HG02870 (cell line): Measurements from ENCODE around the gene CACNA1H.

Experiments used
- ATAC-seq: cut with Tn5 transposase; IDR thresholded peaks from one replicate; pipeline ENCODE4 v1.9.1; 2021; ENCODE audit warnings: mild to moderate bottlenecking, moderate library complexity; ENCODE audit not compliant: unreplicated experiment

CACNA1H gene

DNA sequence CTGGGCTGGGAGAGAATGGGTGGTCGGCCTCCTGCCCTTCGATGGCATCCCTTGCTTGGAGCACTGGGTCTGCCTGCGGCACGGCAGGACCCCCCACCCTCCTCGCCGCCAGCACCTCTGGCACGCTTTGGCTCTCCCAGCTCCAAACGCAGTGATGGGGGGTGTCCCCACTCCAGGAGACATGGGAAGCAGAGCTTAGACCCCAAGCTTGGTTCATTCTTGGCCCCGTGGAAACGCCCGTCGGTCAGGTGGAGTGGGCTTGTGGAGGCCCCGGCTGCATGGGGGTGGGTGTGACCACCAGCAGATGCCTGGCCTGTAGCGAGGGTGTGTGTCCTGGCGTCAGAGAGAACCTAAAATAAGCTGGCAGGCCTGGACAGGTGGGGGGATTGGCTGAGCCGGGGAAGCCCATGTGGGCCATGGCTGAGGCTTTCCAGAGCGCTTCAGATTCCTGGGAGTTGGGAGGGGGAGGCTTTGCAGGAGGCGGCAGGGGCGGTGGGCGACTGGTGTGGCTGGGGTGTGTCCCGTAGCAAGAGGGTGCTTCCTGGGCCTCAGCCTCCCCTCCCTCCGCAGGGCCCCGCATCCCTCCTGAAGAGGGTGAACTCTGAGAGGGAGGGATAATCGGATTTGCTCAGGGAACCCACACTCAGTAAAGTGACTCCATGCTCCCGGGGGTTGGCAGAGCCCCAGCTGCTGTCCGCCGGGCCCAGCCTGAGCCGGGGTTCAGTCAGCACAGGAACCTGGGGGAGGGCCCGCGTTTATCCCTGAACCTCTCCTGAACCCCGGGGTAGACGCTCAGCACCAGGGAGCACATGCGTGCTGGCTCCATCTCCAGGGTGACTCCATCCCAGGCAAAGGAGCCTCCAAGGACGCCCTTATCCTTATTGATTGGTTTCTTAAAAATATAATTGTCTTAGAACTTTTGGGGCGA is 3.4 kb downstream of the CACNA1H start:
- ATAC-seq, result no peak

DNA sequence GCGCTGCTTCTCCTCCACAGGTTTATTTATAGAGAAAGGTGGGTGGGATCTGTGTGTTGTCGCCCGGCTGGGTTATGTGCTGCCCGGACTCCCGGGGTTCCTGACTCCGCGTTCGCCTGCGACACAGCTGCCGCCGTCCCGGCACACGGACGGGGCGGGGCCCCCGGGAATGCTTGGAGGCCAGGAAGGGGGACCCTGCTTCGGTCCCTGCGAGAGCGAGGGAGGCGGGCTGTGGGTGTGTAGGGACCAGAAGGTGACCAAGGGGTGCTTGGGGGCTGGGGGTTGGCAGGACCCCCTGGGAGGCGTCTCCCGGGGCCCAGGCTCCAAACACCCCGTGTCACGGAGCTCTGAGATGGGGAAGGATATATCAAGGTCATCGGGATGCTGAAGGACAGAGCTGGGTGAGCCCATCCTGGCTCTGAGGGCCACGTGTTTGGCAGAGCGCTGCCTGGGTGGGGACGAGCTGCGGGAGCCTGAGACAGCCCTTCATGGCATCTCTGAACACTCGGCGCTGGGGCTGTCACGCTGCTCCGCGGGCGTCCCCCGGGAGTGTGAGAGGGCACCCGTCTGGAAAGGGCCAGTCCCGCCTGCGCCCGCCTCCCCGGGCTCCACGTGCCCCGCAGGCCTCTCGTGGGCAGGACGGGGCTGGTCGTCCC is 4.2 kb downstream of the CACNA1H start:
- no peak for ATAC-seq

DNA sequence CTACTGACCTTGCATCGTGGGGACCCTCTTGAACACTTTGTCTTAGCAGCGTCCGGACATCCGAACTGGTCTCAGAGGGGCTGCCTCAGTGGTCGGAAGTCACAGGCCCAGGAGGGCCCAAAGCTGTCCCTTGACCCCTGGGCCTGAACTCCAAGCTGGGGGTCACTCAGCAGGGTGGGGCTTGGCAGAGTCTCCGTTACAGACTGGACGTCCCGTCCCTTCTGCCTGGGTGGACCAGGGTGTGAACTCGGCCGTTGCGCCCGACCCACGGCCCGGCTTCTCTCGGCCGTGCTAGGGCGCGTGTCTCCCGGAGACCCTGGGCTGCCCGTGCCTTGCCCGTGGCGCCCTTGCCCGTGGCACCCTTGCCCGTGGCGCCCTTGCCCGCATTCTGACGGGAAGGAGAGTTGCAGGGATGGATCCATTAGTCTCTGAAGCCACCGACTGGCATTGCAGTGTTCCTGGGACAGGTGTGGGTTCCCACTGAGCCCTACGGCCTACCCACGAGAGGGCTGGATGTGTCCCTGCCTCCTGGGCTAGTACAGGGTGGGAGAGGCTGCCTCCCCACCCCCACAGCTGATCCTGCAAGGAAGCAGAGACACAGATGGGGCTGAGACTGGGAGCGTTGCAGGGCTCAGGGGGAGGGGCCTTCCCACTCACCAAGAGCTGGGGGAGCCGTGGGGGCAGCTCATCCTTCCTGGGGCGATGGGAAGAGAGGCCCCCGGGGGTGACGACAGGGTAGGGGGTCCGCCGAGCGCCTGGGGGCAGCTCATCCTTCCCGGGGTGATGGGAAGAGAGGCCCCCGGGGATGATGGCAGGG is 4.9 kb downstream of the CACNA1H start:
- no peak for ATAC-seq

DNA sequence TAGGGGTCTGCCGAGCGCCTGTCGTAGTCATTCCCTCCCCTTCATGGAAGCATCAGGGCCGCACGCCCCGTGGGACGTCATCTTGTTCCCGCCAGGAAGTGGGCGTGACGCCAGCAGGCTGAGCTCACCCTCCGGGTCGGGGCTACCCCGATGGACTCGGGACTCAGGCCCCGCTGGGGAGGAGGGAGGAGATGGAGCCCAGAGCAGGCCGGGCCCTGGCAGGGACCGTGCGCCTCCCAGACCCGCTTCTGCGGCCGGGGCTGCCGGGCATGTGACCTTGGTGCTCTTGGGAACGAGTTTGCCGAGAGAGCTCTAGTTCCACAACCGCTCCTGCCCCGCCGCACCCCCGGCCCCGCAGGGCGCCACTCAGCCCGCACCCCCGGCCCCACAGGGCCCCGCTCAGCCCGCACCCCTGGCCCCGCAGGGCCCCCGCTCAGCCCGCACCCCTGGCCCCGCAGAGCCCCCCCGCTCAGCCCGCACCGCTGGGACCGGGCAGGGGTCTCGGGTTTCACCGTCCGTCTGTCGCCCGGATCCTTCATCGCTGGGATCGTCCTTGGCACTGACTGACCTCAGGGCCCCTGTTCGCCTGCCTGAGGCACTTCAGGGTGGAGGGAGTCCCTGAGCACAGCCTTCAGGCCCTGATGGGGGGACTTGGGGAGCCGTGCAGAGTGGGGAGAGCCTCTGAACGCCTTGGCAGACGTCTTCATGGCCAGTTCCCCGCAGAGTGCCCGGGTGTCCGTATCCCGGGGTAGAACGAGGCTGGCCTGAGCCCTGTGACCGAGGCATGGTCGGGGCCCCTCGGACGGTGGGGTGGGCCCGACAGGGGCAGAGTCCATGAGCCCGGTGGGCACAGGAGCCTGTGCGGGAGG is 5.8 kb downstream of the CACNA1H start:
- ATAC-seq, result no peak

DNA sequence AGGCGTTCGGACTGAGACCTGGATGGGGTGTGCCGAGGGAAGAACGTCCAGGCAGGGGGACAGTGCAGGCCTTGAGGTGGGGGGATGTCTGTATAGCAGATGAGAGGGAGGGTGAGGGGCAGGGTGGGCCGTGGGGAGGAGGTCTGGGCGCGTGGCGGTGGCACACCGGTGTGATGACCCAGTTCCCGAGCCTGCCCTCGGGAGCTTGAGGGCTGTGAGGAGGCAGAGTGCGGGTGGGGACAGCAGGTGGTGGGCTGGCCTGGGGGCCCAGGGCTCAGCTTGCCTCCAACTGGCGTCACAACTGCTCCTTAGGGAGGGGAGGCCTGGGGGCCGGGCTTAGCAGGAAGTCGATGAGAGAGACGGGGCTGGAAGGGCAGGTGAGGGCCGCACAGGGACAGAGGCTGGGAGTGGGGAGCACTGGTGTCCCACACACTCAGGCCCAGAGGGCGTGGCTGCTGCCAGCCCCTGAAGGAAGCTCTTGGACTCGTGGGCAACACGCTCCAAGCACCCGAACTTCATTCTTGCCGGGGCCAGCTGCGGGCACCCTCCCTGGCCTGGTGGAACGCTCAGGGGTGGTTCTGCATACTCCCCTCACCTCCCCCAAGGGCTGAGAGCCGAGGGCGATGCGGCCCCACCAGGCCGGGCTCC is 6.5 kb downstream of the CACNA1H start:
- no peak for ATAC-seq

DNA sequence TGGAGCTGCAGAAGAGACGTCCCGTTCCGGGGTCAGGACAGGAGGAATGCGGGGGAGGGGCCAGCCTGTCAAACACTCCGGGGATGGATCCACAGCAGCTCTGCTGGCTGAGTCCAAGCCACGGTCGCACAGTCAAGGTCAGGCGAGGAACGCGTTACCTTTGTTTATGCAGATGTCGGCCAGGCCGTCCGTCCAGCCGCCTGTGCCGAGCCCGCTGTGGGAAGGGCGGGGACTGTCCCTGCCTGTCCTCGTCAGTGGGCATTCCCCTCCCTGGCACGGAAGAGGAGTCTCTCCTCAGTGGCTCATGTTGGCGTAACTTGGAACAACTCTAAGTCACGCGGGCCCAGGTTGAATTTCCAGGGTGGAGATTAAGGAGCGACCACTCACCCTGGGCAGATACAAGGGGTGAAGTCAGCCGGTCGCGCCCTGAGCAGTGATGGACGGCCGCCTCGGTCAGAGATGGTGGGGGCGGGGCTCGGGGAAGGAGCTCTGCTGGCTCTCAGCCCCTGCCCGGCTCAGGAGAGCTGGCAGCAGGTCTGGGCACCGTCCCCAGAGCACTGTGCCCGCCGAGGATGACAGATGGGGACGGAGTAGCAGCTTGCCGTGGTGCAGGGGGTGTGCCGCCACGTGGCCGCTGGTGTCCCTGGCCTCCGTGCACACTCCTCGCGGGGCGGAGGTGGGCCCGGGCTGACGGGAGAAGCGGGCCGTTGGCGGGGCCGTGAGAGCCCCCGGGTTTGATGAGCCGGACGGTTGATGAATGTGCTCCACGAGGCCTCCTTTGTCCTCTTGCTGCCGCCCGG is 7.3 kb downstream of the CACNA1H start:
- no peak for ATAC-seq

DNA sequence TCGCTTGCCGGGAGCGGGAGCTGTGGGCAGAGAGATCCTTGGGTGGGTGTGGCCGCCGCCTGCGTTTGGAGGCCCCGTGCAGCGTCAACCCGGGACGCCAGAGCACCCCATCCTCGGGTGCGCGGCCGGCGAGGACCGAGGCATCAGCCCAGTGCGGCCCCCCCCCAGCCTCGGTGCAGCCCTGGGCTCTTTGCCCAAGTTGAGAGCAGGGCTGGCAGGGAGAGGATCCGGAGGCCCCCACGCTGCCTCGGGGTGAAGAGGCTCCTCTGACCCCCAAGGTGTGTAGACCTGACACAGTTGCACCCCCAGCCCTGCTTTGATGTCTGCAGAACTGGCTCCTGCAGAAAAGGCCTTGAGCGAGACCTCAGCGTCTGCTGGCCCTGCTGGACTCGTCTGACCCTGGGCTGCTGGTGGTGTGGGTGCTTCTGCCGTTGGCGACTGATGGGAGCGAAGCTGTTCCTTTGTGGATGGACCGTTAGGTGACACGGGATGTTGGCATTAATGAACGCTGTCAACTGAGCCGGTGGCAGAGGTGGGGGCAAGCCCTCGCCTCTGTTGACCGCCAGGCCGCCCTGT is 8.0 kb downstream of the CACNA1H start:
- ATAC-seq, result no peak

DNA sequence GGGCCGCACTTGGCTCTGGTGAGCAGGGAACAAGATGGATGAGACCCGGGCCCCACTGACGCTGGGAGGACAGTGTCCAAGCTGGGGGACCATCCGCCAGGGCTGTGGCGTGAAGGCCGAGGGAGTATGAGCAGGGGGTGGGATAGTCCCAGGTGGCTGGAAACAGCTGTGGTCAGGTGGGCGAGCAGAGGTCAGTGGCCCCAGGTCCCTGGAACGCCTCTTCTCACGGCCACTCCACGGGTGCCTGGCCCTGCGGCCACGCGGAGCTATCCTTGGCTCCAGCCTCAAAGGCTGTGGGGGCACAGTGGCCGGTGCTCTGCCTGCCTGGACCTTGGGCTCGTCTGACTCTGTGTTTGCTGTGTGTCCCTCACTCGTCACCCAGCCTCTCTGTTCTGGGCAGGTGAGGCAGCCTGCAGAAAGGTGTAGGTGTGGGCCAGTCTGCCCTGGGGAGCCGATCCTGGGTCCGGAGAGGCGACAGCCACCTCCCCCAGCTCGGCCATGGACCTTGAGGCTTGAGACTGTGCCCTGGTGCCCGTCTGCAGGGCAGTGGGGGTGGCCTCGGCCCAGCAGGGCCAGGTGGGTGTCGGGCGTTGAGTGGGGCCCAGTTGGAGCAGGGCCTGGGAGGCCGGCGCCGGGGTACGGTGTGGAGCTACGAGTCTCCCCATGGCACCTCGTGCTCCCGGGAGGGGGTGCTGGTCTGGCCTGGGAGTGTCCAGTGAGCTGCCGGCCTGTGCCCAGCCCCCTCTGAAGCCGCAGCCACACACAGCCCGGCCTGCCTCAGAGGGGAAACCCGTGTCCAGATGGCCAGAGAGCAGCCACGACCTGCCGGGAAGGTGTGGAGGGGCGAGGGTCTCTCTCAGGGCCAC is 10.0 kb downstream of the CACNA1H start:
- ATAC-seq, result no peak

DNA sequence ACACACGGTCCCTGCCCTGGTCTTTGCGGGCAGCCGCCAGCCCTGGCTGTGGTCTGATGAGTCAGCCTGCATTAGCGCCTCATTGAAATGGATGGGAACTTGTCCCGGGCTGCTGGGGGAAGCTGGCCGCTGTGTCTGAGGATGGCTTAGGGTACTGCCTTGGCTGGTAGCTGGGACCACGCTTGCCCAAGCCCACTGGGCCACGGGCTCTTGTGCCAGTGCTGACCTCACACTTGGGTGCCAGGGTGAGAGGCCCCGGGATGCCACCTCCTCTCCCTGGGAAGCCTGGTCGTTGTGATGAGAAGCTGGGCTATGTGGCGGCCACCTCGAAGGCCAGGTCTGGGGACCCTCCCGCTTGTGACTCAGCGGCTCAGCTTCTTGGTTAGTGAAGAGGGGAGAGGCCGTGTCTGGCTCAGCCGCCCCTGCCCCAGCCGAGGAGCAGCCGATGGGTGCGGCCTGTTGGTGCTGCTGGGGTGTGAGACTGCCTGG is 10.7 kb downstream of the CACNA1H start:
- no peak for ATAC-seq

DNA sequence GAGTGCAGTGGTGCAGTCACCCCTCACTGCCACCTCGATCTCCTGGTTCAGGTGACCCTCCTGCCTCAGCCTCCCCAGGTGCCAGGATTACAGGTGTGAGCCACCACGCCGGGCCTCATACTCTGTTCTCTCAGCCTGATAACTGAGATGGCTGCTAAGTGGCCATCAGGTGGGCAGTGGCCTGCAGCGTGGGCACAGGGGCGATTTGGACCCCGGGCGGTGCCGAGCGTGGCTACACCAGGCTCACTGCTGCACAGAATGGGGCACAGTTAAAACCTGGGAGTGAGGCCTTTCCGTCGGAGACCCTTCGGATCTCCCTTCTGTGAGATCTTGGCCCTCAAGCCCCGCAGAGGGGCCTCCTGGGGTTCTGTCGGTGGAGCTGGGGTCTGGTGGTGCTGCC is 11.5 kb downstream of the CACNA1H start:
- ATAC-seq, result no peak

DNA sequence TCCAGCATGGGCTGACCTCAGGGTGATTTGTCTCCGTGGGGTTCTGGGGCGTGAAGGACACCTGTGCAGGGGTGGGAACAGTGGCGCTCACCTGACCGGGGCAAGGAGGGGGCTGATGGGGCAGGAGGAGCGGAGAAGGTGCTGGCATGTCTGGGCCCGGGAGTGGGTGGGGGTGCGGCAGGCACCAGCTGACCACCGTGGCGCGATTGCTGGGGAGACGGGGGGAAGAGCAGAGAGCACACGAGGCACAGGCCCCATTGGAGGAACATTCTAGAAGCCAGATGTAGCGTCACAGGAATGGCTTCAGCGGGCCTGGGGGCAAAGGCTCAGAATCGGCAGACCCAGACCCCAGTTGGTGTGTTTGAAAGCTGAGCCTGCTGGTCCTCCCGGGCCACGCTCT is 12.1 kb downstream of the CACNA1H start:
- ATAC-seq, result no peak

DNA sequence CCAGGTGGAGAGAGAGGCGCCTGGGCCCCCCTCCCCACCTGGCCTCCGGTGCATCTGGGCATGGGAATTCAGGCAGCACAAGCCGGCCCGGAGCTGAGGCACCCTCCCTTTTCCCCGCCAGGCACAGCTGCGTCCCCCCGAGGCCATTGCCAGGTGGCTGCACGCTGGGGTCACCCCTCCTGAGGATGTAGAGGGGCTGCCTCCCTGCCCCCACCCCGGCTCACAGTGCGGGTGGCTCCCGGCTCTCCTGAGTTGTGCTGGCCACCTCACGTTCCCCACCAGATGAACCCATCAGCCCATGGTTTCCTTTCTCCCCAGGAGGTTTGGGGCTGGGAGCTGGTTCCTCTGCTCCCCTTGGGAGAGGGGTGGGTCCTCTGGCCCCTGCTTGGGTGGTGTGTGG is 12.6 kb downstream of the CACNA1H start:
- ATAC-seq, result no peak

DNA sequence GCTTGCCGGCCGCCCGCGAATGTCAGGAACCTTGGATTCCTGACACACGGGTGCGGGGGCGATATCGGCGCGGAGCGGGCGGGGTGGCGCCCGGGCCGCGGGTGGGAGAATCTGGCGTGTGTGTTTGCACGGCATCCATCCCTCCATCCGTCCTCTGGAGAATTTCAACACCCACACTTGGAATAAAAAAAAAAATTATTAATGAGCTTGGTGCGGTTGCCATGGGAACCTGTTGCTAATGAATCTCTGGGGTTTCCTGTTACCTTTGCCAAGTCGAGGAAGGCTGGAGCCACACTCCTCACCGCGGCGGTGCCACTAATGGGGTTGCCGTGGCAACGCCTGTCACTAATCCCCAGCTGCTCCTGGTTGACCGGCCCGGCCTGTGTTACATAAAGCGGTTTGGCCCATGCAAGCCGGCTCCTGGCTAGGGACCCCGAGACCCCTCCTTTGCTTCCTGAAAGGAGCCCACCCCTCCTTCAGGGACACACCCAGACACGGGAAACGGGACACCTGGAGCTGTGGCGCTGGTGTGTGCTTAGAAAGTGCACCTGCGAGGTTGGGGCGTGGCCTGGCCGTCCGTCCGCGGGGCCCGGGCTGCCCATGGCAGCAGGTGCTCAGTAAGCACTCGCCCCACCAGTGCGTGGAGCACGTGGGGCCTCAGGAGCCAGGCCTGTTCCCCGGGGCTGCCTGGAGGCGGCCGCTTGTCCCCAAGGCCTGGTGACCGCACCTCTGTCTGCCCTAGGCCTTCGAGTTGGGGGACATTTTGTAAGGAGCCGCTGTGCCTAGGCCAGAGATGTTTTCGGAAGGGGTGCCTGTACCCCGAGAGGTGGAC is 14.6 kb downstream of the CACNA1H start:
- no peak for ATAC-seq

DNA sequence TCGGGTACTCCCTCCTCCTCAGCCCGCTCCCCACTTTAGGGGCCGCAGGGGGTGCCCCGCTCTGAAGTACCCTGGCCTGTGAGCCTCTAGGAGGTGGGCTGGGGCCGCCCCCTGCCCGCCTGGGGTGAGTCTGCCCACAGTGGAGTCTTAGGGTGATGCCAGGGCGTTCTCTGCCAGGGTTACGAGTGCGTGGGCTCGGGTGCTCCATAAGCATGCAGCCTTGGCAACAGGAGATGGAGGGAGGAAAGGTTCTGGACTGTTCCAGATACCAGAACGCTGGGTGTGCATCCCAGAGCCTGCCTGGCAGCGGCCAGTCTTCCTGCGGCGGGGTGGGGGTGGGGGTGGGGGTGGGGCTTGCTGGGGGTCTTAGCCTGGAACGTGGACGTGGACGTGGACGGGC is 15.9 kb downstream of the CACNA1H start:
- no peak for ATAC-seq

DNA sequence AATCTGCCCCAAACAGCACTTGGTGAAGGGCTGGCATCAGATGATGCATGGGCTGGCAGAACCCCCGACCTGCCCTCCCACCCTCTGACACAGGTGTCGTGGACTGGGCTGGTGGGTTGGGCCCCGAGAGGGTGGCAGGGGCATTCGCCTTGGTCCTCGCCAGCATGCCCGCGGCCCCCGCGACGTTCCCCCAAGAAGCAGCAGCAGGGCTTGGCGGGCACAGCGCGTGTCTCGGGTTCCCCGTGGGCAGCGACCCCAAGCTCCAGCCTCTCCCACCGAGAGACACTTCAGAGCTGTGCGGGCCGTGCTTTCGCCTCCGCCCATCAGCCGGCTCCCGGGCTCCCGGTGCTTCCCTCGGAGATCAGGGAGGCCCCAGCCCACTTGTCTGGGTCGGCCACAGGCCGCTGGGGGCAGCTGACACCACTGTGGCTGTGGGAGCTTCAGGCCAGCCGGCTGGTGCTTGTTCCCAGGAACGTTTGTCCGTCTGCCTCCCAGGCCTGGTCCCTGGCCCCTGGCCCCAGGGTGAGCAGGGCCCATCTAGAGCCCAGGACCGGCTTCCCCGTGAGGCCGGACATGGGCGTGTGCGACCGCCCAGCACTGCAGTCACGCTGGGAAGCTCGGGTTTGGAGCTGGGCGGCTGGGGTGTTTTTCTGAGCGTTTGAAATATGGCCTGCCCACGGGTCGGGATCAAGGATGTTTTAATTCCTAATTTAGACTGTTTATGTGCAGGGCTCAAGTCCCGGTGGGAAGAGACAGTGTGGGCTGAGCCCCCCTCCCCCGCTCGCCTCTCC is 16.6 kb downstream of the CACNA1H start:
- no peak for ATAC-seq

DNA sequence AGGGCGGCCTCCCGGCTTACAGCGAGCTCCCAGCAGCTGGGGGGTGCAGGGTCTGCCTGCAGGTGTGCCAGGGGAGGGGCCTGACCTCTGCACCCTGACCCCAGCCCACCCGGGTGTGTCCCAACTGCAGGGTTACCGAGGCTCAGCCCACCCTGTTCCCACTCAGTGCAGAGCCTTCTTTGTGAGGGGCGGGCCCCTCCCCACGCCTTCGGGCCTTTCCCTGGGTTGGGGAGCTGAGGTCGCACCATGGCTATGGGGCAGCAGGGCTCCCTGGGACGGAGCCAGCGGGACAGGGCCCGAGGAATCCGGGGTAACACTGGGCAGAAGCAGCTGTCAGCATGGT is 17.1 kb downstream of the CACNA1H start:
- ATAC-seq, result no peak
